Tibial nerve (tissue), 4 donors: ENCODE data around the gene SCAF1. TPM values are rescaled to one million over a fixed set of nuclear protein-coding genes. Genes with fewer than 3 reads are reported as not detected.

Source experiments
- DNase-seq, 2 donors: peaks; one replicate each; pipeline ENCODE4 v3.0.0-alpha.2; 2019; ENCODE audit warnings: low spot score in 2 of 2
- H3K27ac ChIP-seq, 4 donors: fragments of 200-600 bp; sonication (generic) in 3 of 4; one replicate each; pipeline ENCODE4 v1.5.1; 2017 to 2019; ENCODE audit warnings: mild to moderate bottlenecking in 1 of 4
- H3K27me3 ChIP-seq, 2 donors: fragments of 200-600 bp; sonication (generic) in 1 of 2; one replicate each; pipeline versions ENCODE4 v1.5.1 to v1.6.0; 2017 to 2019
- H3K36me3 ChIP-seq, 3 donors: fragments of 200-600 bp; sonication (generic); one replicate each; pipeline ENCODE4 v1.5.1; 2018 to 2019
- H3K4me1 ChIP-seq, 4 donors: fragments of 200-600 bp; sonication (generic) in 3 of 4; one replicate each; pipeline ENCODE4 v1.5.1; 2017 to 2019
- H3K4me3 ChIP-seq, 4 donors: fragments of 200-600 bp; sonication (generic) in 3 of 4; one replicate each; pipeline ENCODE4 v1.5.1; 2017 to 2019; ENCODE audit warnings: mild to moderate bottlenecking in 1 of 4, moderate library complexity in 1 of 4
- H3K9me3 ChIP-seq, 4 donors: fragments of 200-600 bp; sonication (generic) in 3 of 4; one replicate each; pipeline ENCODE4 v1.5.1; 2017 to 2019
- CTCF ChIP-seq, 5 experiments: fragments of 200-600 bp in 3 of 5; fragments of 450-650 bp in 2 of 5; sonication (generic) in 3 of 5; IDR thresholded peaks; one replicate each; pipeline ENCODE4 v1.5.1; 2016 to 2019; ENCODE audit warnings: antibody characterized with exemption in 5 of 5, mild to moderate bottlenecking in 3 of 5, moderate library complexity in 2 of 5
- EP300 ChIP-seq, 2 donors: sonication (generic); formaldehyde crosslinking; IDR thresholded peaks; one replicate each; pipeline ENCODE4 v1.6.1; 2017; ENCODE audit warnings: antibody characterized with exemption in 2 of 2, mild to moderate bottlenecking in 1 of 2
- POLR2A ChIP-seq, 2 donors: fragments of 450-650 bp; IDR thresholded peaks; one replicate each; pipeline ENCODE4 v1.6.1; 2017; ENCODE audit warnings: antibody characterized with exemption in 2 of 2, mild to moderate bottlenecking in 2 of 2, moderate library complexity in 2 of 2
- WGBS, 2 donors: methylation state at CpG; one replicate each; pipeline ENCODE4 v1.1.5; 2018; 5-methylcytosine and 5-hydroxymethylcytosine counted together
- small RNA-seq: library from RNA; depleted of rRNA; stranded (forward); fragments of <200 nt; gene quantifications from one replicate; pipeline ENCODE3, GENCODE V24; 2016
- total RNA-seq, 4 donors: library from RNA; depleted of rRNA; stranded (reverse); fragments of >200 nt; gene quantifications; one replicate each; pipeline ENCODE4 v1.1.0, GENCODE V29; 2016

Gene SCAF1
- total RNA-seq, 4 donors from 2014 or later, result 20.1 to 53.7 (median 31.1) TPM

DNA sequence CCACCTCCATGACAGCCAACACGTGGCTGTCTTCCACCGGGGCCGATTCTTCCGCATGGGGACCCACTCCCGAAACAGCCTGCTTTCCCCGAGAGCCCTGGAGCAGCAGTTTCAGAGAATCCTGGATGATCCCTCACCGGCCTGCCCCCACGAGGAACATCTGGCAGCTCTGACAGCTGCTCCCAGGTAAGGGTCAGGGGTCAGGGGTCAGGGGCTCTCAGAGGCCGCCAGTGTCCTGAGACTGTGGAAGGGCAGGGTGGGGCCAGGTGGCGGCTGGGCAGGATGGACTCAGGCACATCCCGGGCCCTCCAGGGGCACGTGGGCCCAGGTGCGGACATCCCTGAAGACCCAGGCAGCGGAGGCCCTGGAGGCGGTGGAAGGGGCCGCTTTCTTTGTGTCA is 63.9 kb downstream of the SCAF1 start:
- no peaks in the 10 kb centered on the region for H3K9me3 ChIP-seq
- WGBS, 2 donors, result 87 to 93% methylated on average over 7 to 16 of the region's 16 CpGs
- no peak for TF ChIP-seq POLR2A (IDR thresholded peaks at IDR 0.05)
- TF ChIP-seq CTCF (IDR thresholded peaks at IDR 0.05), result no peak
- no peak for TF ChIP-seq EP300 (IDR thresholded peaks at IDR 0.05)

More for the DNA sequence above, 63.9 kb downstream of the SCAF1 start:
- Histone ChIP-seq H3K27me3 (peaks cover 0 to 16% of the 10 kb centered on the region in 2 donors), H3K4me1 (no peaks in the 10 kb centered on the region), H3K27ac (no peak overlapping the region), H3K4me3 (no peak overlapping the region), H3K36me3 (no peaks in the 10 kb centered on the region)
- DNase-seq, result no peak

Small RNA genes within 50 kb of the gene (small RNA-seq; reads per million reads assigned to genes)
- gene MIR5088, result not detected

Other genes starting within 250 kb of the SCAF1 start
- gene PTH2, start 218.8 kb upstream of the SCAF1 start, total RNA-seq, result not detected
- not detected for gene GFY, start 216.8 kb upstream of the SCAF1 start, total RNA-seq
- gene SLC17A7, start 200.7 kb upstream of the SCAF1 start, total RNA-seq, result 1 to 10 TPM; 2.4 to 7.1 (median 6.2) TPM
- gene PIH1D1, start 190.4 kb upstream of the SCAF1 start, total RNA-seq, result 100 to 1,000 TPM in 3 of 4 donors, 10 to 100 TPM in 1; 85.0 to 128 (median 110) TPM
- 10 to 100 TPM; 33.9 to 70.5 (median 63.5) TPM for gene ALDH16A1, start 189.0 kb upstream of the SCAF1 start, total RNA-seq
- gene FLT3LG, start 168.0 kb upstream of the SCAF1 start, total RNA-seq, result 10 to 100 TPM in 2 of 4 donors, 1 to 10 TPM in 2; 3.6 to 13.8 (median 8.4) TPM
- 1,000 to 10,000 TPM; 3,111 to 3,948 (median 3,333) TPM for gene RPL13A, start 154.6 kb upstream of the SCAF1 start, total RNA-seq
- 1,000 to 10,000 TPM; 3,554 to 5,283 (median 4,154) TPM for gene RPS11, start 145.8 kb upstream of the SCAF1 start, total RNA-seq
- gene FCGRT, start 129.5 kb upstream of the SCAF1 start, total RNA-seq, result 100 to 1,000 TPM; 231 to 410 (median 298) TPM
- 100 to 1,000 TPM in 1 of 4 donors, 10 to 100 TPM in 3; 37.9 to 162 (median 49.9) TPM for gene RCN3, start 114.2 kb upstream of the SCAF1 start, total RNA-seq
- 10 to 100 TPM; 43.0 to 83.1 (median 71.9) TPM for gene NOSIP, start 61.7 kb upstream of the SCAF1 start, total RNA-seq
- gene PRRG2, start 60.9 kb upstream of the SCAF1 start, total RNA-seq, result under 1 TPM in 3 of 4 donors, not detected in 1; 0.42 to 0.78 (median 0.44) TPM
- gene PRR12, start 51.0 kb upstream of the SCAF1 start, total RNA-seq, result 10 to 100 TPM; 11.6 to 32.7 (median 18.1) TPM
- 100 to 1,000 TPM in 3 of 4 donors, 10 to 100 TPM in 1; 81.6 to 190 (median 162) TPM for gene RRAS, start 2.1 kb upstream of the SCAF1 start, total RNA-seq
- 10 to 100 TPM; 41.4 to 85.2 (median 72.4) TPM for gene IRF3, start 23.6 kb downstream of the SCAF1 start, total RNA-seq
- gene BCL2L12, start 23.7 kb downstream of the SCAF1 start, total RNA-seq, result 1 to 10 TPM; 4.7 to 6.8 (median 5.8) TPM
- 100 to 1,000 TPM; 106 to 147 (median 132) TPM for gene PRMT1, start 35.1 kb downstream of the SCAF1 start, total RNA-seq
- gene ADM5, start 47.4 kb downstream of the SCAF1 start, total RNA-seq, result 1 to 10 TPM in 2 of 4 donors, not detected in 2; 1.5 to 4.3 TPM
- 1 to 10 TPM in 3 of 4 donors, under 1 TPM in 1; 0.44 to 4.1 (median 2.2) TPM for gene CPT1C, start 48.9 kb downstream of the SCAF1 start, total RNA-seq
- gene TSKS, start 121.1 kb downstream of the SCAF1 start, total RNA-seq, result 1 to 10 TPM; 1.1 to 2.5 (median 1.6) TPM
- gene AP2A1, start 124.8 kb downstream of the SCAF1 start, total RNA-seq, result 100 to 1,000 TPM in 2 of 4 donors, 10 to 100 TPM in 2; 92.9 to 117 (median 104) TPM
- 10 to 100 TPM; 19.0 to 31.7 (median 26.8) TPM for gene FUZ, start 171.1 kb downstream of the SCAF1 start, total RNA-seq
- gene MED25, start 176.1 kb downstream of the SCAF1 start, total RNA-seq, result 10 to 100 TPM; 26.2 to 54.0 (median 29.4) TPM
- 100 to 1,000 TPM in 2 of 4 donors, 10 to 100 TPM in 2; 75.6 to 113 (median 91.9) TPM for gene PTOV1, start 208.9 kb downstream of the SCAF1 start, total RNA-seq
- gene PNKP, start 225.4 kb downstream of the SCAF1 start, total RNA-seq, result 100 to 1,000 TPM in 1 of 4 donors, 10 to 100 TPM in 3; 52.7 to 158 (median 79.5) TPM
- 10 to 100 TPM; 20.6 to 27.4 (median 25.4) TPM for gene AKT1S1, start 235.1 kb downstream of the SCAF1 start, total RNA-seq
- gene TBC1D17, start 235.5 kb downstream of the SCAF1 start, total RNA-seq, result 10 to 100 TPM; 47.7 to 56.5 (median 49.0) TPM